H1 (cell line): ENCODE results near the gene VPS35L. TPM values are rescaled to one million over a fixed set of nuclear protein-coding genes. Genes with fewer than 3 reads are reported as not detected.

Source experiments
- CTCF ChIA-PET: fragments of 300-600 bp; sonication (Branson Sonifier 250); formaldehyde crosslinking; loops from one replicate; lab custom pipeline; 2021; ENCODE audit not compliant: partially characterized antibody; lab: Charles Lee
- POLR2A ChIA-PET: fragments of 300-600 bp; sonication (Branson Sonifier 250); formaldehyde crosslinking; loops from one replicate; lab custom pipeline; 2021; ENCODE audit warnings: inconsistent platforms; ENCODE audit not compliant: partially characterized antibody; lab: Charles Lee
- DNase-seq, 2 experiments: peaks; one replicate each; pipeline versions ENCODE4 v3.0.0 to v3.0.0-alpha.2; 2010 to 2022; ENCODE audit warnings: low spot score in 2 of 2, low read depth in 1 of 2, mixed read lengths in 1 of 2
- FAIRE-seq: peaks from 2 replicates; lab custom pipeline; 2011; peaks lifted over from hg19 to GRCh38; lab: Jason Lieb, UNC
- H2AFZ ChIP-seq: 2 replicates; pipeline ENCODE4 v1.8.1; 2012; ENCODE audit warnings: low read length, inconsistent platforms
- H2AK5ac ChIP-seq: 2 replicates; pipeline ENCODE4 v1.6.1; 2013; ENCODE audit warnings: low read depth, low read length
- H2BK120ac ChIP-seq: replicated peaks from 2 replicates; pipeline ENCODE3; 2013; ENCODE audit warnings: low read depth, low read length, inconsistent platforms
- H2BK12ac ChIP-seq: 2 replicates; pipeline ENCODE4 v1.6.1; 2013; ENCODE audit warnings: low read depth, low read length
- H2BK15ac ChIP-seq: 2 replicates; pipeline ENCODE4 v1.6.1; 2013; ENCODE audit warnings: low read length
- H2BK20ac ChIP-seq: 2 replicates; pipeline ENCODE4 v1.6.1; 2013; ENCODE audit warnings: low read length
- H2BK5ac ChIP-seq: 2 replicates; pipeline ENCODE4 v1.6.1; 2013; ENCODE audit warnings: low read depth, low read length
- H3K14ac ChIP-seq: 2 replicates; pipeline ENCODE4 v1.6.1; 2013; ENCODE audit warnings: inconsistent platforms; ENCODE audit not compliant: insufficient read length
- H3K18ac ChIP-seq: 2 replicates; pipeline ENCODE4 v1.6.1; 2013; ENCODE audit warnings: low read length; ENCODE audit errors: extremely low read depth
- H3K23ac ChIP-seq: 2 replicates; pipeline ENCODE4 v1.6.1; 2013; ENCODE audit warnings: inconsistent platforms; ENCODE audit not compliant: insufficient read length
- H3K23me2 ChIP-seq: 2 replicates; pipeline ENCODE4 v1.6.1; 2013; ENCODE audit warnings: low read depth, low read length
- H3K27ac ChIP-seq: 2 replicates; pipeline ENCODE4 v1.6.1; 2011; ENCODE audit warnings: low read depth, low read length, inconsistent platforms
- H3K27me3 ChIP-seq, 4 experiments: replicated peaks in 1 of 4; 1 replicate in 1 of 4; 2 replicates in 3 of 4; pipeline versions ENCODE4 v1.6.1 to v1.8.1; 2011 to 2013; ENCODE audit warnings: low read length in 3 of 4, mild to moderate bottlenecking in 3 of 4, inconsistent platforms in 2 of 4, mixed read lengths in 2 of 4, moderate library complexity in 1 of 4; ENCODE audit not compliant: control insufficient read depth in 3 of 4, insufficient read depth in 3 of 4; ENCODE audit errors: extremely low read depth in 1 of 4
- H3K36me3 ChIP-seq, 4 experiments: 2 replicates each; pipeline versions ENCODE4 v1.6.1 to v1.8.1; 2011 to 2013; ENCODE audit warnings: mild to moderate bottlenecking in 4 of 4, low read length in 3 of 4, moderate library complexity in 2 of 4, control low read depth in 1 of 4, inconsistent platforms in 1 of 4; ENCODE audit not compliant: insufficient read depth in 4 of 4, control insufficient read depth in 2 of 4
- H3K4ac ChIP-seq: replicated peaks from 2 replicates; pipeline ENCODE3; 2013; ENCODE audit warnings: low read length, low read depth, mixed read lengths, inconsistent platforms; ENCODE audit not compliant: insufficient read length
- H3K4me1 ChIP-seq, 4 experiments: replicated peaks in 1 of 4; 1 replicate in 1 of 4; 2 replicates in 3 of 4; pipeline versions ENCODE4 v1.6.1 to v1.8.1; 2011 to 2013; ENCODE audit warnings: low read length in 3 of 4, inconsistent platforms in 2 of 4, mixed read lengths in 1 of 4; ENCODE audit not compliant: insufficient read depth in 4 of 4, control insufficient read depth in 3 of 4
- H3K4me2 ChIP-seq, 2 experiments: 2 replicates each; pipeline versions ENCODE4 v1.6.1 to v1.8.1; 2011 to 2013; ENCODE audit warnings: low read depth in 2 of 2, low read length in 2 of 2, control low read depth in 1 of 2, inconsistent platforms in 1 of 2, mild to moderate bottlenecking in 1 of 2; ENCODE audit not compliant: insufficient read depth in 1 of 2
- H3K4me3 ChIP-seq, 4 experiments: fragments of 200-600, 300-600 bp in 1 of 4; sonication (generic), shearing (Covaris generic), sonication (Bioruptor Twin) in 1 of 4; 2 replicates each; pipeline versions ENCODE4 v1.5.1 to v1.8.1; 2011 to 2016; ENCODE audit warnings: low read length in 4 of 4, low read depth in 3 of 4, control low read depth in 2 of 4, inconsistent platforms in 2 of 4, mild to moderate bottlenecking in 2 of 4, mixed read lengths in 1 of 4, moderate library complexity in 1 of 4; ENCODE audit not compliant: insufficient read depth in 2 of 4; ENCODE audit errors: extremely low read depth in 1 of 4
- H3K56ac ChIP-seq: replicated peaks from 2 replicates; pipeline ENCODE3; 2013; ENCODE audit warnings: low read depth, mild to moderate bottlenecking, mixed read lengths, low read length, inconsistent platforms; ENCODE audit not compliant: insufficient read length
- H3K79me1 ChIP-seq: 2 replicates; pipeline ENCODE4 v1.6.1; 2013; ENCODE audit warnings: low read depth, low read length, control low read depth
- H3K79me2 ChIP-seq, 2 experiments: 2 replicates each; pipeline versions ENCODE4 v1.6.1 to v1.8.1; 2012 to 2013; ENCODE audit warnings: low read length in 2 of 2, mild to moderate bottlenecking in 2 of 2, inconsistent platforms in 1 of 2; ENCODE audit not compliant: insufficient read depth in 2 of 2, control insufficient read depth in 1 of 2
- H3K9ac ChIP-seq, 4 experiments: replicated peaks in 1 of 4; 1 replicate in 1 of 4; 2 replicates in 3 of 4; pipeline versions ENCODE4 v1.6.1 to v1.8.1; 2011 to 2013; ENCODE audit warnings: low read depth in 3 of 4, low read length in 3 of 4, control low read depth in 2 of 4, mild to moderate bottlenecking in 2 of 4, moderate library complexity in 2 of 4, inconsistent platforms in 1 of 4; ENCODE audit errors: extremely low read depth in 1 of 4
- H3K9me3 ChIP-seq, 2 experiments: 2 replicates each; pipeline versions ENCODE4 v1.6.1 to v1.8.1; 2012 to 2013; ENCODE audit warnings: mild to moderate bottlenecking in 2 of 2, moderate library complexity in 2 of 2, control low read depth in 1 of 2, inconsistent platforms in 1 of 2, low read depth in 1 of 2, low read length in 1 of 2, mixed read lengths in 1 of 2; ENCODE audit not compliant: insufficient read depth in 2 of 2
- H4K20me1 ChIP-seq, 2 experiments: replicated peaks in 1 of 2; 2 replicates each; pipeline versions ENCODE3 to v1.8.1; 2011 to 2013; ENCODE audit warnings: inconsistent platforms in 2 of 2, low read length in 2 of 2, mild to moderate bottlenecking in 1 of 2; ENCODE audit not compliant: insufficient read depth in 2 of 2, control insufficient read depth in 1 of 2
- H4K5ac ChIP-seq: 2 replicates; pipeline ENCODE4 v1.6.1; 2013; ENCODE audit warnings: low read length, low read depth, mixed read lengths, inconsistent platforms; ENCODE audit not compliant: insufficient read length
- H4K8ac ChIP-seq: 2 replicates; pipeline ENCODE4 v1.8.0; 2013; ENCODE audit warnings: mild to moderate bottlenecking, moderate library complexity, low read length, inconsistent platforms; ENCODE audit not compliant: insufficient read depth; ENCODE audit errors: extremely low read depth
- H4K91ac ChIP-seq: replicated peaks from 2 replicates; pipeline ENCODE3; 2013; ENCODE audit warnings: low read length, mixed read lengths, inconsistent platforms; ENCODE audit not compliant: insufficient read length
- BRCA1 ChIP-seq: IDR thresholded peaks from 2 replicates; pipeline ENCODE4 v1.6.1; 2012; ENCODE audit warnings: low read depth, low read length, improper control_type of control experiment
- CEBPB ChIP-seq: IDR thresholded peaks from 2 replicates; pipeline ENCODE4 v1.6.1; 2012; ENCODE audit warnings: low read depth, low read length
- CTCF ChIP-seq, 3 experiments: IDR thresholded peaks; 1 replicate in 2 of 3; 2 replicates in 1 of 3; pipeline versions ENCODE4 v1.5.1 to v1.6.1; 2011; ENCODE audit warnings: low read length in 3 of 3, mild to moderate bottlenecking in 3 of 3, inconsistent platforms in 2 of 3, low read depth in 1 of 3, moderate library complexity in 1 of 3; ENCODE audit not compliant: insufficient read depth in 1 of 3; ENCODE audit errors: control extremely low read depth in 1 of 3
- JUN ChIP-seq: IDR thresholded peaks from 2 replicates; pipeline ENCODE4 v1.6.1; 2011; ENCODE audit warnings: low read depth, mild to moderate bottlenecking, improper control_type of control experiment, low read length
- MAFK ChIP-seq: IDR thresholded peaks from 2 replicates; pipeline ENCODE4 v1.6.1; 2012; ENCODE audit warnings: low read depth, mild to moderate bottlenecking, improper control_type of control experiment, low read length
- MAX ChIP-seq: IDR thresholded peaks from 2 replicates; pipeline ENCODE4 v1.6.1; 2012; ENCODE audit warnings: inconsistent platforms
- PHF8 ChIP-seq: fragments of 200-600 bp; sonication (generic); conservative IDR thresholded peaks from 2 replicates; pipeline ENCODE4 v1.7.1; 2012; ENCODE audit warnings: low read depth, mild to moderate bottlenecking, inconsistent platforms, low read length, moderate library complexity
- RBBP5 ChIP-seq: IDR thresholded peaks from 2 replicates; pipeline ENCODE4 v1.7.1; 2012; ENCODE audit warnings: low read depth, mild to moderate bottlenecking, inconsistent platforms, low read length, moderate library complexity, borderline replicate concordance
- RNF2 ChIP-seq: fragments of 200-900, 300-1000 bp; sonication (generic); IDR thresholded peaks from 2 replicates; pipeline ENCODE4 v1.7.1; 2016; ENCODE audit warnings: borderline replicate concordance, low read depth, mild to moderate bottlenecking, antibody characterized with exemption, low read length; ENCODE audit not compliant: poor library complexity, severe bottlenecking; ENCODE audit errors: missing control alignments
- SRF ChIP-seq: IDR thresholded peaks from 2 replicates; pipeline ENCODE4 v1.6.1; 2011; ENCODE audit warnings: mild to moderate bottlenecking, low read depth, low read length, moderate library complexity
- TAF1 ChIP-seq: IDR thresholded peaks from 2 replicates; pipeline ENCODE4 v1.6.1; 2011; ENCODE audit warnings: mild to moderate bottlenecking, low read depth, low read length
- WGBS, 2 experiments: shearing (Covaris generic) in 1 of 2; methylation state at CpG; one replicate each; pipeline versions ENCODE4 v1.1.6 to v1.1.7; 2013 to 2015; ENCODE audit warnings: low lambda C conversion rate in 2 of 2, mixed read lengths in 2 of 2, inconsistent platforms in 1 of 2, low coverage in 1 of 2, missing lambda C conversion rate in 1 of 2; ENCODE audit not compliant: insufficient replicate concordance in 2 of 2, insufficient coverage in 1 of 2, insufficient read length in 1 of 2; ENCODE audit errors: extremely low coverage in 1 of 2, missing lambda C conversion rate in 1 of 2; 5-methylcytosine and 5-hydroxymethylcytosine counted together
- polyA plus RNA-seq, 7 experiments: library from polyadenylated mRNA; depleted of rRNA in 3 of 7; stranded (reverse) in 5 of 7; unstranded in 2 of 7; fragments of >200 nt in 5 of 7; fragments of 200-250 nt in 2 of 7; gene quantifications; 1 replicate in 5 of 7; 2 replicates in 1 of 7; 4 replicates in 1 of 7; pipeline versions ENCODE4 v1.2.1 to v1.2.3, GENCODE V29; 2011 to 2013; ENCODE audit warnings: missing spikeins in 2 of 7, mixed read lengths in 2 of 7
- total RNA-seq: library from RNA; stranded (reverse); fragmentation: NEBNext Ultra II Directional; extraction: Animal tissue kit (Norgen Biotek cat#: 25700); gene quantifications from 2 replicates; pipeline ENCODE4 v1.2.1, GENCODE V29; 2021

VPS35L gene
- total and polyA plus RNA-seq, 2 of the 8 experiments (the other 6 are each of a cell fraction or from before 2014, with no cell fraction given) = 31.5 to 57.1 TPM

- Histone ChIP-seq H4K5ac (no peak overlapping the region), H3K56ac (no peak overlapping the region), H3K27me3 (no peaks in the 10 kb centered on the region), H2BK20ac (no peak overlapping the region), H3K27ac (no peak overlapping the region), H2BK120ac (no peak overlapping the region), H3K79me1 (peaks cover 3% of the 10 kb centered on the region; the same call in 1 of the 2 replicates), H4K8ac (no peak overlapping the region), H3K18ac (no peak overlapping the region), H2BK15ac (no peak overlapping the region), H3K9ac (no peak overlapping the region), H3K79me2 (peaks cover 0 to 4% of the 10 kb centered on the region in 2 experiments; a peak in 1 of 4 replicates), H2BK5ac (no peak overlapping the region), H3K4me3 (no peak overlapping the region), H3K36me3 (peaks cover 0 to 27% (median 7%) of the 10 kb centered on the region in 4 experiments; a peak in 5 of 8 replicates), H3K9me3 (0 out of 4 replicates have a peak, but pooled peaks cover 0 to 3% of the 10 kb centered on the region in 2 experiments), H3K4me1 (no peaks in the 10 kb centered on the region), H2AK5ac (no peak overlapping the region), H3K4ac (no peak overlapping the region), H4K20me1 (peaks cover 0 to 5% of the 10 kb centered on the region in 2 experiments), H2BK12ac (no peak overlapping the region), H3K23ac (no peak overlapping the region), H3K4me2 (no peak overlapping the region), H4K91ac (no peak overlapping the region), H3K23me2 (no peaks in the 10 kb centered on the region), H2AFZ (no peak overlapping the region), H3K14ac (no peak overlapping the region)
- POLR2A ChIA-PET = no interaction called here
- FAIRE-seq = no peak
- 89% methylated on average over 3 of the region's 3 CpGs; no CpG with 5 or more reads in 1 of the 2 experiments for WGBS, 2 experiments
- CTCF ChIA-PET = interaction anchor here (1.2 to 1.4 kb wide), 2 partner anchors 12 to 320 kb away, joined by 3 read pairs; no protein-coding TSS in a partner anchor
- no peak for DNase-seq
- TF ChIP-seq CTCF (IDR thresholded peaks at IDR 0.05; ENCODE audit: control extremely low read depth in 1 of 3, insufficient read depth in 1 of 3, low read depth in 1 of 3, low read length in 3 of 3) = no peak
- no peak for TF ChIP-seq BRCA1
- TF ChIP-seq JUN = no peak
- TF ChIP-seq RBBP5 = no peak
- TF ChIP-seq CEBPB = no peak
- TF ChIP-seq PHF8 = no peak
- TF ChIP-seq MAFK = no peak
- TF ChIP-seq TAF1 = no peak
- TF ChIP-seq MAX = no peak
- no peak for TF ChIP-seq SRF
- TF ChIP-seq RNF2 = no peak
These were observed 10.9 kb downstream of the VPS35L start for GRCh38 chr16:19566362-19566761.
